OCI-LY1 (cell line): ENCODE data around the gene CXCL13.

Source experiments
- H2AFZ ChIP-seq: fragments of 200-600 bp; sonication (generic), shearing (Covaris generic); 2 replicates; pipeline ENCODE4 v1.6.0; 2014; ENCODE audit warnings: antibody characterized with exemption, mild to moderate bottlenecking, low read length
- H3F3A ChIP-seq: fragments of 200-600 bp; sonication (generic), shearing (Covaris generic); 2 replicates; pipeline ENCODE4 v1.6.0; 2014; ENCODE audit warnings: mild to moderate bottlenecking, antibody characterized with exemption, low read length, moderate library complexity; ENCODE audit not compliant: insufficient read depth
- H3K27ac ChIP-seq: fragments of 200-600 bp; sonication (generic); 2 replicates; pipeline ENCODE4 v1.5.1; 2014; ENCODE audit warnings: low read length, mixed run types, mild to moderate bottlenecking, low read depth; ENCODE audit not compliant: poor library complexity, severe bottlenecking
- H3K27me3 ChIP-seq: fragments of 200-600 bp; sonication (generic); 2 replicates; pipeline ENCODE4 v1.6.0; 2014; ENCODE audit warnings: antibody characterized with exemption, mild to moderate bottlenecking, low read length, moderate library complexity; ENCODE audit not compliant: insufficient read depth
- H3K36me3 ChIP-seq: fragments of 200-600 bp; sonication (generic); 2 replicates; pipeline ENCODE4 v1.6.1; 2014; ENCODE audit warnings: mild to moderate bottlenecking, antibody characterized with exemption, low read length, moderate library complexity, mixed read lengths; ENCODE audit not compliant: insufficient read depth
- H3K4me1 ChIP-seq: fragments of 200-600 bp; sonication (generic); 2 replicates; pipeline ENCODE4 v1.5.1; 2014; ENCODE audit warnings: mild to moderate bottlenecking, low read length, moderate library complexity; ENCODE audit not compliant: insufficient read depth, severe bottlenecking
- H3K4me2 ChIP-seq: fragments of 200-600 bp; sonication (generic), shearing (Covaris generic); 2 replicates; pipeline ENCODE4 v1.6.1; 2014; ENCODE audit warnings: low read length
- H3K4me3 ChIP-seq: fragments of 200-600 bp; sonication (generic); 2 replicates; pipeline ENCODE4 v1.5.1; 2014; ENCODE audit warnings: low read length, low read depth, mild to moderate bottlenecking, mixed read lengths; ENCODE audit not compliant: poor library complexity, severe bottlenecking
- H3K79me2 ChIP-seq: fragments of 200-600 bp; shearing (Covaris generic); 2 replicates; pipeline ENCODE4 v1.6.1; 2016; ENCODE audit warnings: mixed run types, low read length, mixed read lengths; ENCODE audit not compliant: insufficient read depth
- H3K9ac ChIP-seq: fragments of 200-600 bp; sonication (generic), shearing (Covaris generic); 2 replicates; pipeline ENCODE4 v1.6.1; 2014; ENCODE audit warnings: mild to moderate bottlenecking, low read length, mixed read lengths
- H3K9me2 ChIP-seq: fragments of 200-600 bp; sonication (generic), shearing (Covaris generic); 2 replicates; pipeline ENCODE4 v1.6.1; 2014; ENCODE audit warnings: low read depth, mild to moderate bottlenecking, low read length, mixed read lengths
- H3K9me3 ChIP-seq: fragments of 200-600 bp; shearing (Covaris generic); 2 replicates; pipeline ENCODE4 v1.6.1; 2014; ENCODE audit warnings: low read length, mixed read lengths
- H4K20me1 ChIP-seq: fragments of 200-600 bp; sonication (generic), shearing (Covaris generic); 2 replicates; pipeline ENCODE4 v1.6.0; 2016; ENCODE audit warnings: mild to moderate bottlenecking, low read length; ENCODE audit not compliant: insufficient read depth
- EZH2 ChIP-seq: fragments of 200-600 bp; sonication (generic), shearing (Covaris generic); IDR thresholded peaks from 2 replicates; pipeline ENCODE4 v1.8.0; 2017; ENCODE audit warnings: borderline replicate concordance, mixed run types, mild to moderate bottlenecking, antibody characterized with exemption, low read length, moderate library complexity, mixed read lengths
- TF ChIP-seq, protein P1 (sequence below): fragments of 200-600 bp; sonication (generic), shearing (Covaris generic); IDR thresholded peaks from 2 replicates; pipeline ENCODE4 v1.5.1; 2017; ENCODE audit warnings: mild to moderate bottlenecking, antibody characterized with exemption, low read length, moderate library complexity, mixed read lengths

The CXCL13 gene

DNA sequence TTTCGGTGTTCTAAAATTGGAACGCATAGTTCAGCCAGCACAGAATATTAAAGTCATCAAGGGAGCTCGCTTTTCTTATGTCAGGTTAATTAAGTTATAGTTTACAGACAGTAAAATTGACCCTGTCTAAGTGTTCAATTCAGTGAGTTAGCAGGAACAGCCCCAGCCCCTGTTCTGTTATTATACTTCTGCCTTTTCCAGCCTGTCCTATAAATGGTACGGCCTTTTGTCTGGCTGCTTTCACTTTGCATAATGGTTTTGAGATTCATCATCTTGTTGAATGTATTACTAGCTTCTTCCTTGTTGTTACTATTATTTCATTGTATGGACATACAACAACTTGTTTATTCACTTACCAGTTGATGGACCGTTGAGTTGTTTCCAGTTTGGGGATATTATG is 9.5 kb downstream of the CXCL13 start:
- H3K9me2 ChIP-seq: no peaks in the 10 kb centered on the region
- no peaks in the 10 kb centered on the region for H3F3A ChIP-seq
- no peaks in the 10 kb centered on the region for H3K4me1 ChIP-seq
- H3K9me3 ChIP-seq: no peaks in the 10 kb centered on the region
- H3K27me3 ChIP-seq: 0 out of 2 replicates have a peak, but pooled peaks cover 4% of the 10 kb centered on the region
- H4K20me1 ChIP-seq: no peaks in the 10 kb centered on the region
- no peak overlapping the region for H3K27ac ChIP-seq
- TF ChIP-seq, protein P1, sequence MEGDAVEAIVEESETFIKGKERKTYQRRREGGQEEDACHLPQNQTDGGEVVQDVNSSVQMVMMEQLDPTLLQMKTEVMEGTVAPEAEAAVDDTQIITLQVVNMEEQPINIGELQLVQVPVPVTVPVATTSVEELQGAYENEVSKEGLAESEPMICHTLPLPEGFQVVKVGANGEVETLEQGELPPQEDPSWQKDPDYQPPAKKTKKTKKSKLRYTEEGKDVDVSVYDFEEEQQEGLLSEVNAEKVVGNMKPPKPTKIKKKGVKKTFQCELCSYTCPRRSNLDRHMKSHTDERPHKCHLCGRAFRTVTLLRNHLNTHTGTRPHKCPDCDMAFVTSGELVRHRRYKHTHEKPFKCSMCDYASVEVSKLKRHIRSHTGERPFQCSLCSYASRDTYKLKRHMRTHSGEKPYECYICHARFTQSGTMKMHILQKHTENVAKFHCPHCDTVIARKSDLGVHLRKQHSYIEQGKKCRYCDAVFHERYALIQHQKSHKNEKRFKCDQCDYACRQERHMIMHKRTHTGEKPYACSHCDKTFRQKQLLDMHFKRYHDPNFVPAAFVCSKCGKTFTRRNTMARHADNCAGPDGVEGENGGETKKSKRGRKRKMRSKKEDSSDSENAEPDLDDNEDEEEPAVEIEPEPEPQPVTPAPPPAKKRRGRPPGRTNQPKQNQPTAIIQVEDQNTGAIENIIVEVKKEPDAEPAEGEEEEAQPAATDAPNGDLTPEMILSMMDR: no peak
- TF ChIP-seq EZH2: no peak
- no peaks in the 10 kb centered on the region for H3K36me3 ChIP-seq
- H3K79me2 ChIP-seq: no peaks in the 10 kb centered on the region
- H2AFZ ChIP-seq: no peak overlapping the region
- H3K4me2 ChIP-seq: no peak overlapping the region
- H3K9ac ChIP-seq: no peak overlapping the region
- H3K4me3 ChIP-seq: no peak overlapping the region

GRCh38 chr4:77617203-77617602 is 11.6 kb downstream of the CXCL13 start:
- Histone ChIP-seq H4K20me1 (no peaks in the 10 kb centered on the region), H3K4me3 (no peak overlapping the region), H3K9ac (no peak overlapping the region), H3F3A (no peaks in the 10 kb centered on the region), H3K9me2 (no peaks in the 10 kb centered on the region), H3K36me3 (no peaks in the 10 kb centered on the region), H3K4me1 (no peaks in the 10 kb centered on the region), H3K4me2 (no peak overlapping the region), H3K27me3 (0 out of 2 replicates have a peak, but pooled peaks cover 4% of the 10 kb centered on the region), H3K79me2 (no peaks in the 10 kb centered on the region), H2AFZ (no peak overlapping the region), H3K27ac (no peak overlapping the region), H3K9me3 (no peaks in the 10 kb centered on the region)
- no peak for TF ChIP-seq EZH2
- TF ChIP-seq, protein P1: no peak

GRCh38 chr4:77618383-77619241 is 13.0 kb downstream of the CXCL13 start:
- no peak overlapping the region for H3K4me3 ChIP-seq
- H3K27me3 ChIP-seq: 0 out of 2 replicates have a peak, but pooled peaks cover 4% of the 10 kb centered on the region
- no peak overlapping the region for H3K4me2 ChIP-seq
- no peaks in the 10 kb centered on the region for H3K9me2 ChIP-seq
- TF ChIP-seq EZH2: no peak
- TF ChIP-seq, protein P1: peak; percentile 84
- H2AFZ ChIP-seq: no peak overlapping the region
- H4K20me1 ChIP-seq: no peaks in the 10 kb centered on the region
- no peaks in the 10 kb centered on the region for H3K9me3 ChIP-seq
- no peaks in the 10 kb centered on the region for H3K4me1 ChIP-seq
- H3K27ac ChIP-seq: no peak overlapping the region
- no peaks in the 10 kb centered on the region for H3K36me3 ChIP-seq
- H3K79me2 ChIP-seq: no peaks in the 10 kb centered on the region
- no peaks in the 10 kb centered on the region for H3F3A ChIP-seq
- no peak overlapping the region for H3K9ac ChIP-seq
